ENCODE measurements around the gene POC1A. TPM values are rescaled to one million over a fixed set of nuclear protein-coding genes. Genes with fewer than 3 reads are reported as not detected.

The POC1A gene
- total RNA-seq, 1 experiment from 2014 or later = 16.1 TPM

DNA sequence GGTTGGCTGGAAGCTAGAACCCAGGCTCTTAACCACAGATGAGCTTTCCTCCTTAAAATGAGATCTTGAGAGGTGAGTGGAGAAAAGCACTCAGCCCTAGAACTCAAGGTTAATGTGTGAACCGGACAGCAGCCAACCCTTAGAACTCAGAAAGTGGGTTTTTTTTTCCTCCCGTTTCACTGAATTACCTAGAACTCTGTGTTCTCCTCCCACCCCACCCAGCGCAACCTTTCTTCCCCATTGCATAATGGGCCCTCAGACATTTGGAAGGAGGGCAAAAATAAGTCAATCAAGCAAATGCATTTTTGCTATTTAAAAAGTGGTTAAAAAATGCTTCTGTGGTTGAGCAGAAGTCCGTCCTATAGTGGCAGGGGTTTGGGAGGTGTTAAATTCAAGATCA lies 36.7 kb downstream of the POC1A start:
- POLR2A ChIA-PET (ENCODE audit: low non-redundant PET) = no interaction called here
- no TSS peak for BruUV-seq (replicated peaks)
- no peak for DNase-seq (ENCODE audit: low spot score)
- CTCF ChIA-PET = no interaction called here
- Histone ChIP-seq H3K27ac (ENCODE audit: low read depth, low read length, poor library complexity, severe bottlenecking) (no peak overlapping the region), H3K4me3 (ENCODE audit: low read depth, low read length, poor library complexity, severe bottlenecking) (no peak overlapping the region), H3K36me3 (ENCODE audit: insufficient read depth, low read length, poor library complexity, severe bottlenecking) (peaks cover 2% of the 10 kb centered on the region), H3K4me1 (ENCODE audit: insufficient read depth, low read length, poor library complexity, severe bottlenecking) (no peaks in the 10 kb centered on the region), H3K9me3 (ENCODE audit: low read depth, low read length, poor library complexity, severe bottlenecking) (no peaks in the 10 kb centered on the region), H3K27me3 (replicated peaks; ENCODE audit: insufficient read depth, low read depth, low read length, poor library complexity) (no peaks in the 10 kb centered on the region)
- TF ChIP-seq, protein P1, sequence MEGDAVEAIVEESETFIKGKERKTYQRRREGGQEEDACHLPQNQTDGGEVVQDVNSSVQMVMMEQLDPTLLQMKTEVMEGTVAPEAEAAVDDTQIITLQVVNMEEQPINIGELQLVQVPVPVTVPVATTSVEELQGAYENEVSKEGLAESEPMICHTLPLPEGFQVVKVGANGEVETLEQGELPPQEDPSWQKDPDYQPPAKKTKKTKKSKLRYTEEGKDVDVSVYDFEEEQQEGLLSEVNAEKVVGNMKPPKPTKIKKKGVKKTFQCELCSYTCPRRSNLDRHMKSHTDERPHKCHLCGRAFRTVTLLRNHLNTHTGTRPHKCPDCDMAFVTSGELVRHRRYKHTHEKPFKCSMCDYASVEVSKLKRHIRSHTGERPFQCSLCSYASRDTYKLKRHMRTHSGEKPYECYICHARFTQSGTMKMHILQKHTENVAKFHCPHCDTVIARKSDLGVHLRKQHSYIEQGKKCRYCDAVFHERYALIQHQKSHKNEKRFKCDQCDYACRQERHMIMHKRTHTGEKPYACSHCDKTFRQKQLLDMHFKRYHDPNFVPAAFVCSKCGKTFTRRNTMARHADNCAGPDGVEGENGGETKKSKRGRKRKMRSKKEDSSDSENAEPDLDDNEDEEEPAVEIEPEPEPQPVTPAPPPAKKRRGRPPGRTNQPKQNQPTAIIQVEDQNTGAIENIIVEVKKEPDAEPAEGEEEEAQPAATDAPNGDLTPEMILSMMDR (conservative IDR thresholded peaks at IDR 0.05; ENCODE audit: low read depth, low read length) = no peak
- TF ChIP-seq EZH2 (IDR thresholded peaks at IDR 0.05; ENCODE audit: borderline replicate concordance, low read depth, low read length, poor library complexity, severe bottlenecking) = no peak
- intact Hi-C loops (cut with micrococcal nuclease; ENCODE audit: unreplicated experiment) = no loop called here

DNA sequence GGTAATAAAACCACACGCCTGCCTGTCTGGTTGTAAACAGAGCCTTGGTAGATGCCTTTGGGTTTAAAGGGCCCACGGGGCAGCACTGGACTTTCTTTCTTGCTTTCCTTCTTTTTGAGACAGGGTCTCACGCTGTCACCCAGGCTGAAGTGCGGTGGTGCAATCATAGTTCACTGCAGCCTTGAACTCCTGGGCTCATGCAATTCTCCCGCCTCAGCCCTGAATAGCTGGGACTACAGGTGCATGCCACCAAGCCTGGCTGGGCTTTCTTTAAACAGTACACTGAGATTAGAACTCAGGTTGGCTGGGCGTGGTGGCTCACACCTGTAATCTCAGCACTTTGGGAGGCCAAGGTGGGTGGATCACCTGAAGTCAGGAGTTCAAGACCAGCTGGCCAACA lies 42.2 kb downstream of the POC1A start:
- Histone ChIP-seq H3K27ac (ENCODE audit: low read depth, low read length, poor library complexity, severe bottlenecking) (no peak overlapping the region), H3K9me3 (ENCODE audit: low read depth, low read length, poor library complexity, severe bottlenecking) (no peaks in the 10 kb centered on the region), H3K36me3 (ENCODE audit: insufficient read depth, low read length, poor library complexity, severe bottlenecking) (no peaks in the 10 kb centered on the region), H3K4me1 (ENCODE audit: insufficient read depth, low read length, poor library complexity, severe bottlenecking) (no peaks in the 10 kb centered on the region), H3K27me3 (replicated peaks; ENCODE audit: insufficient read depth, low read depth, low read length, poor library complexity) (no peaks in the 10 kb centered on the region), H3K4me3 (ENCODE audit: low read depth, low read length, poor library complexity, severe bottlenecking) (no peak overlapping the region)
- TF ChIP-seq EZH2 (IDR thresholded peaks at IDR 0.05; ENCODE audit: borderline replicate concordance, low read depth, low read length, poor library complexity, severe bottlenecking) = no peak
- TF ChIP-seq, protein P1 (conservative IDR thresholded peaks at IDR 0.05; ENCODE audit: low read depth, low read length) = no peak
- CTCF ChIA-PET = no interaction called here
- intact Hi-C loops (cut with micrococcal nuclease; ENCODE audit: unreplicated experiment) = no loop called here
- BruUV-seq (replicated peaks) = no TSS peak
- DNase-seq (ENCODE audit: low spot score) = no peak
- POLR2A ChIA-PET (ENCODE audit: low non-redundant PET) = no interaction called here

DNA sequence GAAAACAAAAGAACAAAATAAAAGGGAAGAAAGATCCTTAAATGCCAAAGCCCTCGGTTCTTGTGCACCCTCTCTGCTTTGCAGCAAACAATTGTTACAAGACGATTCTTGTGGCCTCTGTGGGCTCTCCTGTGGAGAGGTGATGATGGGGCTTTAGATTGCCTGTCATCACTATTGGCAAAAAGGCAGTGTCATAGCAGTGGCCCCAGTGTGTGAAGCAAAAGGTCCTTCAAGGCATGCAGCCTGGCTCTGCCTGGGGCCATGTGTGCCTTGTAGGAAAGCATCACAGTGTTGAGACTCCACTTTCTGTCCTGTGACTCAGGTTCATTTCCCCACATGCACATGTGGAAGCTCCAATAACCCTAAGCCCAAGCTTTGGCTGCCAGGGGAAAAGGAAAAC lies 43.7 kb downstream of the POC1A start:
- no peak for DNase-seq (ENCODE audit: low spot score)
- no peaks in the 10 kb centered on the region for H3K36me3 ChIP-seq (ENCODE audit: insufficient read depth, low read length, poor library complexity, severe bottlenecking)
- H3K4me1 ChIP-seq (ENCODE audit: insufficient read depth, low read length, poor library complexity, severe bottlenecking) = no peaks in the 10 kb centered on the region
- H3K9me3 ChIP-seq (ENCODE audit: low read depth, low read length, poor library complexity, severe bottlenecking) = no peaks in the 10 kb centered on the region
- no peak overlapping the region for H3K27ac ChIP-seq (ENCODE audit: low read depth, low read length, poor library complexity, severe bottlenecking)
- intact Hi-C loops (cut with micrococcal nuclease; ENCODE audit: unreplicated experiment) = no loop called here
- BruUV-seq (replicated peaks) = no TSS peak
- H3K4me3 ChIP-seq (ENCODE audit: low read depth, low read length, poor library complexity, severe bottlenecking) = no peak overlapping the region
- CTCF ChIA-PET = no interaction called here
- H3K27me3 ChIP-seq (replicated peaks; ENCODE audit: insufficient read depth, low read depth, low read length, poor library complexity) = no peaks in the 10 kb centered on the region
- POLR2A ChIA-PET (ENCODE audit: low non-redundant PET) = no interaction called here
- no peak for TF ChIP-seq EZH2 (IDR thresholded peaks at IDR 0.05; ENCODE audit: borderline replicate concordance, low read depth, low read length, poor library complexity, severe bottlenecking)
- TF ChIP-seq, protein P1 (conservative IDR thresholded peaks at IDR 0.05; ENCODE audit: low read depth, low read length) = no peak

Data from A673 (cell line).